Astrocyte (in vitro differentiated cells and primary cell): ENCODE results near the gene AWAT2.

ENCODE experiments used
- CTCF ChIP-seq: IDR thresholded peaks from 2 replicates; pipeline ENCODE4 v1.5.1; 2011; ENCODE audit warnings: low read depth, mild to moderate bottlenecking, inconsistent platforms, low read length, moderate library complexity; ENCODE audit not compliant: insufficient read depth
- EZH2 ChIP-seq: IDR thresholded peaks from 2 replicates; pipeline ENCODE4 v1.6.1; 2012; ENCODE audit warnings: mild to moderate bottlenecking, low read length, inconsistent platforms; ENCODE audit not compliant: insufficient read depth

- TF ChIP-seq CTCF (no peak), EZH2 (no peak)
These were observed 29.6 kb upstream of the AWAT2 start for GRCh38 chrX:70079297-70079696.
